Renal pelvis (tissue), 4 donors: ENCODE results near the gene KEAP1. TPM values are rescaled to one million over a fixed set of nuclear protein-coding genes. Genes with fewer than 3 reads are reported as not detected.

Experiments
- DNase-seq: peaks from one replicate; pipeline ENCODE4 v3.0.0-alpha.2; 2013
- polyA plus RNA-seq, 3 donors: library from polyadenylated mRNA; unstranded; fragments of 120-200 nt; gene quantifications; one replicate each; pipeline ENCODE4 v1.2.1, GENCODE V29; 2013; ENCODE audit not compliant: insufficient read length in 3 of 3

KEAP1 gene
- polyA plus RNA-seq, 3 donors = 73.5 to 81.5 (median 74.1) TPM

DNA sequence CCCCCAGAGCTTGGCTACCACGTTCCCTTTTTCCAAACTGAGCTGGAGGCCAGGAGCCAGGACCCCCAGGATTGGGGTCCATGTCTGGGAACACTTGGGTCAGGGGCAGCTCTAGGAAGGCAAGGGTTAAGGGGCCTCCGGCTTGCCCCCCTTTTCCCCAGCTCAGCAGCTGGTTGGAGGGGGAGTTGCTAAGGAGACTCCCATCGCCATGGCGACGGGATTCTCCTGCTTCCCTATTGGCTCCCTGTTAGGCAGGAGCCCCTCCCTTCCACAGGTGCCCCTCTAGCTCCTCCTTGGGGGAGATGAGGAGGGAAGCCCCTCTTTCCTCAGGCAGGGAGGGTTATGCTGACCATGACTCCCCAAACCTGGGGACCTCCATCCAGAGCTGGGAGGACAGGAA, 48.9 kb downstream of the KEAP1 start:
- DNase-seq = no peak

DNA sequence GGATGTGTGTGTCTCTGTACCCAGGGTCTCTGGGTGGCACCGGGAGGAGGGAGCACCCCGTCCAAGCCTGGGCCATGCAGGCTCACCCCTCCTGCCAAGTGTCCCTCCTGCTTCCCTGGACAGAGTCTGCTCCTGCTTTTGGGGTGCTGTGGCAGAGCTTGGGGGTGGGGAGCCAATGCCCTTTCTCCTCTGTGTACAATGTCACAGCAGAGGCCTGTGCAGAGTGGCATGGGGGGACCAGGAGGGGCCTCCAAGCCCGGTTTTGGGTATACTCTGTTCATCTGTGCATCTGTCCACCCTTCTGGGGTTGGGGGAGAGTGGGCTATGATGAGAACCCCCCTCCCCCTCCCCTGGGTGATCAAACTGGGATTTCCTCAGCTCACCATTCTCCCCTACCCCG, 49.3 kb downstream of the KEAP1 start:
- no peak for DNase-seq

- no peak for DNase-seq
These were observed 50.2 kb downstream of the KEAP1 start for GRCh38 chr19:10452726-10453618.

DNA sequence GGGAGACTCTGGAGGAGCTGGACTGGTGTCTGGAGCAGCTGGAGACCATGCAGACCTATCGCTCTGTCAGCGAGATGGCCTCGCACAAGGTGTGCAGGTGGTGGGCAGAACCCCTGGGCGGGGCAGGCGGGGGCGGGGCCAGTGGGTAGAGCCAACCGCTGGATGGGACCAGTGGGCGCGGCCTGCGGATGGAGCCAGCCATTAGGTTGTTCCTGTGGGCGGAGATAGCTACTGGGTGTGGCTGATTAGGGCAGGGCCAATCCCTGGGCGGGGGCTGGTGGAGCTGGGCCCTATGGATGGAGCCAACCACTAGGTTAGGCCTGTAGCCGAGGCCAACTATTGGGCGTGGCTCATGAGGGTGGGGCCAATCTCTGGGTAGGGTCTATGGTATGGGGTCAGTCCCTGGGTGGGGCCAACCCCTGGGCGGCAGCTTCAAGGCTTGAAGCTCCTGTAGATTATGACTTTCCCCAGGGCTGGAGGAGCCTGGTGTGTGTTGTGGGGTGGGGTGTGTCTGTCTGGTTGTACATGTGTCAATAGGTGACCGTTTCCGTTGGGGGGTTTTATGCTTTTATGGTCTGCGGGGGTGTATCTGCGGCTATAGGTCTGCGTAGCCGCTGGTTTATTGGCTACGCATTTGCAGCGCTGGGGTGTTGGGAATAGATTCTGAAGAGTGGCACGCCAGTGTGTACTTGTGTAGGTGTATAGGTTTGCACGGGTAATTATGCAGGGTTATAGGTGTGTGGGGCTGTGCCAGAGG, 52.1 kb downstream of the KEAP1 start:
- no peak for DNase-seq

DNA sequence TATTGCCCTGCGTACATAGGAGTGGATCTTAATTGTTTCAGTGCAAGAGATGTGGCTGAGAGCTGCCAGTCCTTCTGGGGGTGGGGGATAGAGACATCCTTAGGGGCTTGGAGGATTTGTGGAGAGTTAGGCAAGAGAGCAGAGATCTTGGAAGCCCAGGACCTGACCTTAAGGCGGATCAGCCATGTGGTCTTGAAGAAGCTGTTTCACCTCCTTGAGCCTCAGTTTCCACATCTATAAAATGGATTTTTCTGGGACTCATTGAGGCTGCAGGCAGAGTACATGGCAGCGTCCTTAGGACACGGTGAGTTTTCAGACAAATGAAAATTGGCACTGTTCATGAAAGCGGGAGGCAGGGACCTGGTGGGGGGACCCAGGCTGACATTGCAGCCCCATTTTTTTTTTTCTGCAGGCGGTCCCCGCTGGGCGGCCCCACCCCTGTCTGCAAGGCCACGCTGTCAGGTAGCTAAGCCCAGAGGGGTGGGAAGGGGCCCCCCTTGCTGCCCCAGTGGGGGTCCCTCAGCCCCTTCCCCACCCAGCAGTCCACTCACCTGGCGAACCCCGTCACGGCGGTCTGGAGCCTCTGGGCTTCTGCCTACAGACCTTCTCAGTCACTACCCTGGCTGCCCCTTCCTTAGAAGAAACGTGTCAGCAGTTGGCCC, 52.8 kb downstream of the KEAP1 start:
- no peak for DNase-seq

DNA sequence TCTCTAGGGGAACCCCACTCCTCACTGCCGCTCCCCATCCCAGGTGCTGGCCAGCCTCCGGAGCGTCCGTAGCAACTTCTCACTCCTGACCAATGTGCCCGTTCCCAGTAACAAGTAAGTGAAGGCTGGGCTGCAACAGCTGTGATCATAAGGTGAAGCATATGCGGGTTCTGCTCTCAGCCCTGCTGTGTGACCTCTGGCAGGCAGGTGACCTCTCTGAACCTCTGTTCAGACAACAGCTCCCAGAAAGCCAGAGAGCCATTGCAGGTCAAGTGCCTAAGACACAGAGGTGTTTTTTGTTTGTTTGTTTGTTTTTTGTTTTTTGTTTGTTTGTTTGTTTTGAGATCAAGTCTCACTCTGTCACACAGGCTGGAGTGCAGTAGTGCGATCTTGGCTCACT, 54.1 kb downstream of the KEAP1 start:
- DNase-seq = no peak

- no peak for DNase-seq
These were observed 60.5 kb downstream of the KEAP1 start for GRCh38 chr19:10442698-10443097.

DNA sequence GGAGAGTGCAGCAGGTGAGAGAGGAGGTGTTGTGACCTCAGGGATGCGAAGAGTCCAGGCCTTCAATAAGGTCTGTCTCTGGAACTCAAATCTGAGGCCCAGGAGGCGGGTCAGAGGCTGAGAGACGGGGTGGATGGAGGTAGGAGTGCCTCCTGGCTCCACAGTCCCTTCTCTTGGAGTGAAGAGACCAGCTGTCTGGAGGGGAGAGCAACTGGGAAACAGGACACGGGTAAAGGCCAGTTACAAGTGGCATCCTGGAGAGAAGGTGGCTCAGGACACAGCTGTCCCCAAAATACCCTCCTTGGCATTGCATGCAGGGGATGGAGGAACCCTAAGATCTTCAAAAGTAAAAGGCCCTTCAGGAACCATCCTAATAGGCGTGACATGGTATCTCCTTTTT, 63.6 kb downstream of the KEAP1 start:
- DNase-seq = no peak

Other genes with a start within 250 kb of the KEAP1 start
- gene ICAM1, start 232.2 kb downstream of the KEAP1 start, polyA plus RNA-seq = 1 to 10 TPM; 5.0 to 6.6 (median 5.6) TPM
- under 1 TPM; 0.49 to 0.62 (median 0.53) TPM for gene ICAM4, start 216.4 kb downstream of the KEAP1 start, polyA plus RNA-seq
- gene ICAM5, start 213.4 kb downstream of the KEAP1 start, polyA plus RNA-seq = under 1 TPM in 2 of 3 donors, not detected in 1; 0.10 to 0.17 TPM
- gene ZGLP1, start 193.5 kb downstream of the KEAP1 start, polyA plus RNA-seq = 10 to 100 TPM in 1 of 3 donors, 1 to 10 TPM in 2; 5.8 to 10.2 (median 7.5) TPM
- 10 to 100 TPM; 18.9 to 25.4 (median 22.1) TPM for gene FDX2, start 187.3 kb downstream of the KEAP1 start, polyA plus RNA-seq
- 10 to 100 TPM; 31.9 to 43.4 (median 37.1) TPM for gene RAVER1, start 169.8 kb downstream of the KEAP1 start, polyA plus RNA-seq
- 10 to 100 TPM in 1 of 3 donors, 1 to 10 TPM in 2; 8.6 to 10.0 (median 9.9) TPM for gene ICAM3, start 163.7 kb downstream of the KEAP1 start, polyA plus RNA-seq
- 100 to 1,000 TPM; 115 to 155 (median 151) TPM for gene TYK2, start 122.8 kb downstream of the KEAP1 start, polyA plus RNA-seq
- gene CDC37, start 99.8 kb downstream of the KEAP1 start, polyA plus RNA-seq = 100 to 1,000 TPM; 166 to 183 (median 170) TPM
- gene PDE4A, start 82.8 kb downstream of the KEAP1 start, polyA plus RNA-seq = 1 to 10 TPM; 2.0 to 2.6 (median 2.1) TPM
- 1 to 10 TPM; 1.2 to 1.4 (median 1.2) TPM for gene S1PR5, start 14.1 kb upstream of the KEAP1 start, polyA plus RNA-seq
- gene ATG4D, start 40.5 kb upstream of the KEAP1 start, polyA plus RNA-seq = 10 to 100 TPM; 34.8 to 39.1 (median 35.1) TPM
- 10 to 100 TPM; 31.4 to 39.5 (median 38.4) TPM for gene KRI1, start 62.7 kb upstream of the KEAP1 start, polyA plus RNA-seq
- 10 to 100 TPM in 1 of 3 donors, 1 to 10 TPM in 2; 8.5 to 12.4 (median 8.9) TPM for gene CDKN2D, start 65.6 kb upstream of the KEAP1 start, polyA plus RNA-seq
- 10 to 100 TPM; 43.2 to 60.3 (median 58.5) TPM for gene AP1M2, start 84.0 kb upstream of the KEAP1 start, polyA plus RNA-seq
- 100 to 1,000 TPM; 184 to 215 (median 189) TPM for gene SLC44A2, start 122.2 kb upstream of the KEAP1 start, polyA plus RNA-seq
- gene ILF3, start 151.0 kb upstream of the KEAP1 start, polyA plus RNA-seq = 100 to 1,000 TPM; 288 to 368 (median 331) TPM
- 10 to 100 TPM; 65.6 to 79.6 (median 73.6) TPM for gene QTRT1, start 198.1 kb upstream of the KEAP1 start, polyA plus RNA-seq
- gene DNM2, start 214.7 kb upstream of the KEAP1 start, polyA plus RNA-seq = 100 to 1,000 TPM; 130 to 167 (median 158) TPM